Iris pigment epithelial cell (primary cell): ENCODE results near the gene SLC4A4.

Experiments
- DNase-seq: peaks from one replicate; pipeline ENCODE4 v3.0.0-alpha.2; 2011; ENCODE audit warnings: low read depth

SLC4A4 gene

DNA sequence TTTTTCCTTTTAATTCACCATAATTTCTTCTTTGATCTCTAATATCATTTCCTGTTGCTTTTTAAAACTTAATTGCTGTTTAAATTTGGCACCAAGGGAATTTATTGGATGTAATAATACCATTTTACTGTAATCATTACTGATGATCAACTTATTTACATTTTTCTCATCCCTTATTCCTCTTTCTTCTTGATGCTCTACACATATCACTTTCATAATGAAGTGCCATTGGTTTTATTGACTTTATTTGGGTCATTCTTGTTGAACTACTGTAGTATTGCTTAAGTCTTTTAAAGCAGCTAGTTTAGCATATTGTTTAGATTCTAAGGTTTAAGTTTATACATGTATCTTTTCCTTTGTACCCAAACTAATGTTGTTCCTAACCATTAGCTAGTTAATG is 130.7 kb downstream of the SLC4A4 start:
- DNase-seq: no peak

DNA sequence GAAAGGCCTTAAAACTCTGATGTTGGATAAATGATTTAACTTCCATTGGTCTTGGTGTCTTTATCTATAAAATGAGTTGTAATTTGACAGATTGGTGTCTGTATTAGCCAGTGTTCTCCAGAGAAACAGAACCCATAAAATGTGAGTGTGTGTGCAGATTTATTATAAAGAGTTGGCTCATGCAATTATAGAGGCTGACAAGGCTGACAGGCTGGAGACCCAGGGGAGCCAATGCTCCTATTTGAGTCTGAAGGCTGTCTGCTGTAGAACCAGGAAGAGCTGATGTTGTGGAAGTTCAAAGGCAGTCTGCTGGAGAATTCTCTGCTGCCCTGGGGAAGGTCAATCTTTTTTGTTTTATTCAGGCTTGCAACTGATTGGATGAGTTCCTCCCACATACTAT is 131.7 kb downstream of the SLC4A4 start:
- DNase-seq: no peak

DNA sequence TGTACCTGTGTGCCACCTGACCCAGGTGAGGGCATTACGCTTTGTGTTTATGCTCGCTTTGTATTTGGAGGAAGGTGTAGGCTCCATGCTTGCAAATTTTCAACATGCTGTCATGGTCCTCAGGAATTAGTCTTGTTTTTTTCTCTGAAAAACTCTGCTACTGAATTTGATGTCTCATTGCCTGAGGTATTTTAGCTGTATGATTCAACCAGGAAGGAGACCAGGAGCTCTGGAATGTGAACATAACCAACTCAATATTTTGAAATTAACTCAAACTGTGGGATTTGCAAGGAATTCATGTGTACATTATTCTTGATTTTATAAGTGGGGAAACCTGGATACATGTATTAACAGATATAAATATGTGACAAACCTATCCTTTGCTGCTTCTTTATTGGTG is 134.1 kb downstream of the SLC4A4 start:
- peak; percentile 73 for DNase-seq

GRCh38 chr4:71473541-71474240 is 134.9 kb downstream of the SLC4A4 start:
- DNase-seq: no peak

DNA sequence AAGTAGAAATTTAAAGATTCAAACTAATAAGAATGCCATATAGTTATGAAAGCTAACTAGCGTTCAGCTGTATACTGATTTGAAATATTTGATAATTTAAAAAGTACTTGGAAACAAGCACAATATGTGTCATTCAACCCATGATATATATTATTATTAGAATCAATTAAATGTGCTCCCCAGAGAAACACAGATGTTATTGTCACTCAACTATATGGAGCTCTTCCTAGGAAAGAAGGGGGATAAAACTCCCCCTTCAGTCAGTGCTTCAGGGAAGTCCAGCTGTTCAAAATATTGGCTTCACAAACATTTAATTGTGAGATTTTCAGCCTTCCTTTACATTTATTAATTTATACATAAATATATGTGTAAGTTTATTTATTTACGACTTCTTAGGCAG is 135.9 kb downstream of the SLC4A4 start:
- no peak for DNase-seq

DNA sequence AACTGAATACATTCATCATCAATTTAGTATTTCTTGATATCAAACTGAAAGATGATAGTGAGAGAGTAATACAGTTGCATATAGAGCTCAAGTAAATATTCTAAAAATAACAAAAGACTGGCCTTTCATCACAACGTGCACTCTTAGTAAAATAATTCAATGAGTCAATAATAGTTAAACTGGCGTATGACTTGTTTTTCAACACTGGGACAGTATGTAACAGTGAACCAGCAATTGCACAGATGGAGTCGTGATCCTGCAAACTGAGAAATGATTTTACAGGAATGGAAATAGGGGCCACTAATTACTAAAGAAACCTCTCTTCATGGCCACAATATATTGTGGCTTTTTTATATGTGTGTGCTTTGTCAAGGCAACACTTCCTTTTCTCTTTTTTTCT is 137.4 kb downstream of the SLC4A4 start:
- no peak for DNase-seq

DNA sequence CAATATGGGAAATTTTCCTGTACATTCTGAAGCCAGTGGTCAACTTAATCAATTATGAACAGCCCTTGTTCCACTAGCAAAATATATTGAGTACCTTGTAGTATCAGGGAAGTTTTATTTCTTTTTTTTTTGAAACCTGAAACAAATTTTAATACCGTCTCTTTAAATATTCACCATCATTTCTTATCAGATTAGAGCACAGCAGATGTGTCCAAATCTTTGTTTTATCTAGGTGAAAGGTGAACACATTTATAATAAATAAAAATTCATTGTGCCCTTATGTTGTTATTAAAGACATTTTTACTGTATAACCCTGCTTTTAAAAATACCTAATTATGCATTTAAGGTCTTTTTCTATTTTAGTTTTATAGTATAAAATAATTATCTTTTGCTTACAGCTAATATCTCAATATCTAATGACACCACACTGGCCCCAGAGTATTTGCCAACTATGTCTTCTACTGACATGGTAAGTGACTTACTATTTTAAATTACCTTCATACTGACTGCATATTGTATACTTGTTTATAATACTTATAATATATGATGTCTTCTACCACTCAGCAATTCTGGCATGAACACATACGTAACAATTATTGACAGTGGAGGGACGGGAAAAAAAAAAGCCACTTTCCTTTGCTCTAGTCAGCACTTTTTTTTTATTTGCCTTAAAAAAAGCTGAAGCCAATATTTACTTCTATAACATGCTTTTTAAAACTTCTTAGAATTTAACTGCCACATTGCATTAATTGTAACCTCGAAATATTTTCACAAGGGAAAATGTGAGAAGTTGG is 147.9 kb downstream of the SLC4A4 start:
- DNase-seq: no peak

DNA sequence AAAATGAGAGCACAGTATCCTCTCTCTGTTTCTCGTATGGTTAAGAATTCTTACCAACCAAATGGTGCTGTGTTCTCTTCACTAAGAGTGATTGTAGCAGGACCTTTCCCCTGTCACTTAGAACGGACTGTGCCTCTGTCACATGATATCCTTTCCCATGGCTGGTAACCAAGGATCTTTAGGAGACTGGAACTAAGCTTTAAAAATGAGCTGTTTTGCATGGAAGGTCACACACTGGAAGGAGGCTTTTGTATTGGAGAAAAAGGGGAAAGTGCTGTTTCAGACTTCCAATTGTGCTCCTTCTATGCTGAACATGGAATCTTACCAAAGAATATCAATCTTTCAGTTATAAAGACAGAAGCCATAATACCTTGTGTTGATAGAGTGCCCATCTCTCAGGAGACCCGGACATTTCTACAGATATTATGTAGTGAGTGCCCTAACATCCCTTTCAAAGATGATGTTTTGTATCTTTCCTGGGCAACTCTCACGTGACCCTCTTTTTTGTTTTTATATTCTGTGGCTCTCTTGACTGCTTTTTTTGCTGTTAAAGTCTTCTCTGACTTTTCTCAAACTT is 148.6 kb downstream of the SLC4A4 start:
- no peak for DNase-seq

DNA sequence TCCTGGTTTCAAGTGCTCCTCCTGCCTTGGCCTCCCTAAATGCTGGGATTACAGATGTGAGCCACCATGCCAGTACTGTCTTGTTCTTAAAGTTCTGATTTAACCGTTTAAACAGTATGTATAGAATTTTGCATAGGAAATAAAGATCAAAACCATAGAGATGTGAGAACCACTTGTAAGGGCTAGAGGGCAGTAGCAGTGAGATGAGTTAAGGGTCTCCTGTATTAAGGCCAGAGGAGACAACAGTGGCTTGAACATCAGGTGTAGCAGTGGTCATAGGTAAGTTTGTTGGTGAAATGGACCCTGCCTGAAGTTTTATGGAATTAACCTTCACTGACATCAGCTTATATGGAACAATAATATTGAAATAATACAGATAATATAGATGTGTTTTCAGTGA is 155.7 kb downstream of the SLC4A4 start:
- no peak for DNase-seq

GRCh38 chr4:71495454-71495853 is 156.6 kb downstream of the SLC4A4 start:
- DNase-seq: no peak

- DNase-seq: no peak
Observed at GRCh38 chr4:71497078-71497477, 158.3 kb downstream of the SLC4A4 start.

DNA sequence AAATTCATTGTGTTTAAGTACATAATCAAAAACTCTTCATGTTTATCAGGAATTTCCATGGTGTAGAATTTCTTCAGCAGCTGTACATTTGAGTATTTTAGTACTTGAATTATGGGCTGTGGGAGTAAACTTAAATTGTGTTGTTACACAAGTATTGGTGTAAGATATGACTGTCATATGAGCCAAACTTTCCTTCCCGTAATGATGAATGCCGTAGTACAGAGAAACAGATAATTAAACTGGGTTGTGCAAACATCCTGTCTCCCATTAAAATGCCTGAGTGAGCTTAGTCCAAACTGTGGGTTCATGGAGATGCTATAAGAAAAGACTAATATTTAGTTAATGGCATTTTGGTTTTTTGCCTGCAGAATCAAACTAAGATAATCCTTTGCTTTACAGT is 159.2 kb downstream of the SLC4A4 start:
- DNase-seq: no peak

DNA sequence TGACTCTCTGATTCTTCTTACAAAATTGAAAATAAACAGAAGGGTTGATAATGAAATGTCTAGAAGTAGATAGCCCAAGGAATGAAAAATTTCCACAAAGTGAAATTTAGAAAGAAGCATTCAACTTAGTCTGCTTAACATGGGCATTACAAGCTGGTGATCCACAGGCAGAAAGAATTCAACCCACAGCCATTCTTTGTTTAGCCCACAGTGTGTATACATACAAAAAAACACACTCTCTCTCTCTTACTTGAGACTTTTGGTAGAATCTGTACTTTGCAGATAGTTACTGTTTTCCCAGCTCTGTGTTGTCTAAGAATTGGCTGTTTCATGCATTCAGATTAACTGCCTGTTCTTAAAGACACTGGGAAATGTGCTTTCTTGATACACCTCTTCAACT is 159.8 kb downstream of the SLC4A4 start:
- DNase-seq: no peak

DNA sequence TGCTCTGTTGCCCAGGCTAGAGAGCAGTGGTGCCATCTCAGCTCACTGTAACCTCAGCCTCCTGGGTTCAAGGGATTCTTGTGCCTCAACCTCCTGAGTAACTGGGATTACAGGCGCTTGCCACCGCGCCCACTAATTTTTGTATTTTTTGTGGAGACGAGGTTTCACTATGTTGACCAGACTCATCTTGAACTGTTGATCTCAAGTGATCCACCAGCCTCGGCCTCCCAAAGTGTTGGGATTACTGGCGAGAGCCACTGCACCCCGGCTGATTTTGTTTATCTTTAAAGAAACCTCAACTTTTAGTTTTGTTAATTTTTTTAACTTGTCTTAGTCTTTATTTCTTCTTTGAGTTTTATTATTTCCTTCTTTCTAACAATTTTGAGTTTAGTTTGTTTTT is 163.2 kb downstream of the SLC4A4 start:
- DNase-seq: no peak

DNA sequence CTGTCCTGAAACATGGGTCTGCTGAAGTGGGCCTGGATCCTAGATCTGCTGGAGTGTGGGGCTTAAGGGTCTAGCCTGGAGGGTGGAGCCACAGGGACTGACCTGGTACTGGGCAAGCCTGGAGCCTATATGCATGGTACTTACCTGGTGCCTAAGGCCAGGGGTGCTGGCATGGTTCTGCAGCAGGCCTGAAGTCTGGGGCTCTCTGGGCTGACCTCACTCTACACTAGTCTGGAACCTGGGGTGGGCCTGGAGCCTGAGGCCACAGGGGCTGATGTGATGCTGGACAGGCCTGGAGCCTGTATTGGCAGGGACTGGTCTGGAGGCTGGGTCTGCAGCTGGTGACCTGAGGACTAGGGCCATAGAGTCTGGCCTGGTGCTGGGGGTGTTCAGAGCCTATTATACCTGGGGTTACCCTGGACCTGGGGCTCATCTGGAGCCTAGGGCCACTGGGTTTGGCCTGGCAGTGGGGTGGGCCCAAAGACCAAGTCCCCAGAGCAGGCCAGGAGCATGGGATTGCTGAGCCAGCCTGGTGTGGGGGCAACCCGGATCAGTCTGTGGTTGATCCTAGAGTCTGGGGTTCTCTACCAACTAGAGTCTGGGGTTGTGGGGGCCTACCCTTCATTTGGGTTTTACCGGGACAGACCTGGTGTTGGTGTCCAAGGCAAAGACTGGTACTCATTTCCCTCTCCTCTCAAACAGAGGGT is 179.6 kb downstream of the SLC4A4 start:
- no peak for DNase-seq

DNA sequence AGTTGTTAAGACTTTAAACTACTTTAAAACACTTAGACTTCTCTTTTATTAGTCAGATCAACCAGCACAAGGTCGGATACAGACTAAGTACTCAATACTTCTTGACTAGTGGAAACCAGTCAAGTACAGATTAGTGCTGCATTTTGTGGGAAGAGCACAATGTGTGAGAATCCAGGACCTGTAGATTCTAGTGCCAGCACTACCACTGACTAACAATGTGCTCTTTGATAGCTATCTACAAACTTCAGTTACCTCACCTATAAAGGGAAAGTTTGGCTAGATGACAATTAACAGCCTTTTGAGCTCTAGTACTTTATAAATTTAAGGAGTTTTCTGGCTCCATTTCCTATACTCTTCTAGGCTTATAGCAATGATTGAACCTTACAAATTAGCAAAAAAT is 181.5 kb downstream of the SLC4A4 start:
- DNase-seq: no peak

DNA sequence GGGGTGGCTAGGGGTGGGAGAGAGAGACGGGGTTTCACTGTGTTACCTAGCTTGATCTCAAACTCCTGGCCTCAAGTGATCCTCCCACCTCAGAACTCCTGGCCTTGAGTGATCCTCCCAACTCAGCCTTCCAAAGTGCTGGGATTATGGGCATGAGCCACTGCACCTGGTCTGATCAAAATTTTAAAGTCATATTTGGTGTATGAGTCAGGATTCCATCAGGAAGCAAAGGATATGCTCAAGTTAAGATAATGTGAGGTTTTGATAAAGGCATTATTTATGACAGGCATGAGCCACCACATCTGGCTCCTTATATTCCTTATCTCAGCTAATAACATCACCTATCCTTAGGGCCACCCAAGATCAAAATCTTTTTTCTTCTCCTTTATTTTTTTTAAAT is 182.0 kb downstream of the SLC4A4 start:
- DNase-seq: no peak

DNA sequence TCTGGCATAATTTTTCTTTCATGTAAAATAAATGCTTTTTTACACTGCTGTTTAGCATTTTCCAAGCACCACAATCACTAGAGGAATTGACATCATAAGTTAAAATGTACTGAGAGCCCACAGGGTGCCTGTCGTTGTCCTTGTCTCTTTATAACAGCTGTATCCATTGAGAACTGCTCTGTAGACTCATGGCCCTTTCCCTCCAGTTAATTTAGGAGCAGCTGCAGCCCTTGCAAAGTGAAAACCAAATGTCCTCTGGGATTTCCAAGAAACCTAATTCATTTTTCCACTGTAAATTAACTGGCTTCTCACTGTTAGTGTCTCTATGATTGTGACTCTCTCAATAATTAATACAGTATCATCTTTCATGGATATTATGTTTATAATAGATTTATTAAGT is 185.9 kb downstream of the SLC4A4 start:
- DNase-seq: no peak

DNA sequence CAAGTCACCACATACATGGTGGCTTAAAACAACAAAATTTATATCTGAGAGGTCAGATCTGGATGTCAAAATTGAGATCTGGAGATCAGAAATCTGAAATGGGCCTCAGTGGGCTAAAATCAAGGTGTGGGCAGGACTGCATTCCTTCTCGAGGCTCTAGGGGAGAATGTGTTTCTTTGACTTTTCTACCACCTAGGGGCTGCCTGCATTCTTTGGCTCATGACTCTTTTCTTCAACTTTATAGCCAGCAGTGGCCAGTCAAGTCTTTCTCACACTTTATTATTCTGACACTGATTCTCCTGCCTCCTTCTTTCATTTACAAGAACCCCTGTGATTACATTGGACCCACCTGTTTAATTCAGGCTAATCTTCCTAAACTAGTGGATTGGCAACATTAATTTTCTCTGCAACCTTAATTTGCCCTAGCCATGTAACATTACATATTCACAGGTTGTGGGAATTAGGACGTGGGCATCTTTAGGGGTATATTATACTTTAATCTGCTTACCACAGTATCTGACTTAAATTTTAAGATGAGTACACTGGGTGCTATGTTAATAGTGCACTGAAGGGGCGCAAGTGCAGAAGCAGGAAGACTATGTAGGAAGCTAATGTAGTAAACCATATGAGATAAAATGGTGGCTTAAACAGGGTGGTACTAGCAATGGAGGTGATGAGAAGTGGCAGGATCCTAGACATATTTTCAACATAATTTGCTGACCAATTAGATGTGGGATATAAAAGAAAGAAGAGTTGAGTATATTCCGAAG is 188.0 kb downstream of the SLC4A4 start:
- DNase-seq: no peak

DNA sequence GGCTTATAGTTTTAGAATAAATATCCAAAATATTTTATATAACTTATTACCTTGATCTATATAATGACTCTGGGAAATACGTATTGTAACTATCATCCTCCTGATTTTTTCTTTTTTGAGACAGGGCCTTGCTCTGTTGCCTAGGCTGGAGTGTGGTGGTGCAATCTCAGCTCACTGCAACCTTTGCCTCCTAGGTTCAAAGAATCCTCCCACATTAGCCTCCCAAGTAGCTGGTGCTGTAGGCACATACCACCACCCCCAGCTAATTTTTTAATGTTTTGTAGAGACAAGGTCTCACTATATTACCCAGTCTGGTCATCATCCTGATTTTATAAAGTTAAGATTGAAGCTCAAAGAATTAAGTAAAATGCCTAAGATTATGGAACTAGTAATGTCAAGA is 193.6 kb downstream of the SLC4A4 start:
- no peak for DNase-seq

DNA sequence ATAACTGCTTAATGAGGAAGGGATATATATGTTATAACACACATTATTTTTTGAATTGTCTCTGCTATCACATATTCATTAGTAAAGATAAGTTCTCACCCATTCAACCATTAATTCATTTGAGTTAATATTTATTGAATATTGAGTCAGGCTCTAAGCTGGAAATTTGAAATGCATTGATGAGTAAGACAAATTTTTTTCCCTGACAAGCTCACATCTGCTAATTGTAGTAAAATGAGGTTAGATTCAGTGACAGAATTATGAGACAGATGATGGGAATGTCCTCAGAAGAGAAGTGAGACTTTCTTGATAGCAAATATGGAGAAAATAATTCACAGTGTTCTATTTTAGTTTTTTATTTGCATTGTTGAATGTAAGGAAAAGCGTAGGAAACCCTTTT is 194.3 kb downstream of the SLC4A4 start:
- no peak for DNase-seq

DNA sequence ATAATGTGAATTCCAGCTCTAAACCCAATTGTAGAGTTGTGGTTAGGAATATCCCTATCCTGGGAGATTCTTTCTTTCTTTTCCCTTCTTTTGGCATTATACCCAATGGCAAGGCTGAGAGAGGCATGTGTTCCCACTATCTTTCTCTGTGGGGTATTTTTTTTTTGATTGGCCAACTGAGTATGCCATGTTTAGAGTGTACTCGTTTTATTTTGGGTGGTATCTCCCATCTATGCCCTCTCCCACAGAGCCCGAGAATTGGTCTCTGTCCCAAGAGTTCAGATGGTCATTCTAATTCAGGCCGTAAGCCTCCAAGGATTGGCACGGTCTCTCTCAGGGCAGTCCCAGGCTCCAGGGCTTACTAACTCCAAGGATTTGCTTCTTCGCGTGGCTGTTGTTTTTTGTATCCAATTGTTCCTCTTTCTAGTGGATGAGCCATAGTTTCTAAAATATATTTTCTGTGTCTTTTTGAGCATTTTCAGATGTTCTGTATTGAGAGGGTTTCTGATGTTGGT is 198.8 kb downstream of the SLC4A4 start:
- no peak for DNase-seq
